Upper lobe of right lung (tissue), 1 donor: ENCODE results near the gene SUB1. TPM values are rescaled to one million over a fixed set of nuclear protein-coding genes. Genes with fewer than 3 reads are reported as not detected.

ENCODE experiments used
- ATAC-seq: fragments of 200-7000 bp; cut with Tn5 transposase; one replicate; pipeline ENCODE4 v1.9.1; 2020; ENCODE audit warnings: mild to moderate bottlenecking, moderate library complexity
- DNase-seq: peaks from one replicate; pipeline ENCODE4 v3.0.0-alpha.2; 2020
- H3K27ac ChIP-seq: fragments of 200-600 bp; one replicate; pipeline ENCODE4 v1.8.0; 2022
- H3K27me3 ChIP-seq: fragments of 200-600 bp; one replicate; pipeline ENCODE4 v1.8.0; 2022; ENCODE audit warnings: mild to moderate bottlenecking
- H3K36me3 ChIP-seq: fragments of 200-600 bp; one replicate; pipeline ENCODE4 v1.8.0; 2022
- H3K4me1 ChIP-seq: fragments of 200-600 bp; one replicate; pipeline ENCODE4 v1.8.0; 2022
- H3K4me3 ChIP-seq: fragments of 200-600 bp; one replicate; pipeline ENCODE4 v1.8.0; 2022; ENCODE audit warnings: mild to moderate bottlenecking
- H3K9me3 ChIP-seq: fragments of 200-600 bp; one replicate; pipeline ENCODE4 v1.8.0; 2022
- CTCF ChIP-seq: fragments of 200-600 bp; IDR thresholded peaks from one replicate; pipeline ENCODE4 v1.8.0; 2022; ENCODE audit warnings: antibody characterized with exemption
- intact Hi-C: fragments of 100-400 bp; cut with DNase I; formaldehyde crosslinking; loops from one replicate; pipeline ENCODE4 v1.11.0; 2022
- total RNA-seq: library from RNA; stranded (reverse); fragmentation: NEBNext Ultra II Directional; extraction: Animal tissue kit (Norgen Biotek cat#: 25700); gene quantifications from one replicate; pipeline ENCODE4 v1.2.1, GENCODE V29; 2021
- donor health status: DM: no; HTN: yes; CAD: no; lungs with severe emphysema.

Gene SUB1
- total RNA-seq, 1 donor from 2014 or later: 142 TPM

GRCh38 chr5:32581010-32581785 is 4.2 kb upstream of the SUB1 start:
- Histone ChIP-seq H3K27ac (no peak overlapping the region), H3K4me1 (peaks cover 14% of the 10 kb centered on the region), H3K4me3 (no peak overlapping the region), H3K9me3 (no peaks in the 10 kb centered on the region), H3K27me3 (no peaks in the 10 kb centered on the region), H3K36me3 (no peaks in the 10 kb centered on the region)
- intact Hi-C loops: no loop called here
- ATAC-seq (no peak), DNase-seq (no peak)
- TF ChIP-seq CTCF: no peak

- Histone ChIP-seq H3K9me3 (no peaks in the 10 kb centered on the region), H3K4me1 (peaks cover 30% of the 10 kb centered on the region), H3K36me3 (peaks cover 5% of the 10 kb centered on the region), H3K4me3 (peak overlapping the region; percentile 4), H3K27me3 (no peaks in the 10 kb centered on the region), H3K27ac (peak overlapping the region; percentile 61)
- intact Hi-C loops: no loop called here
- no peak for DNase-seq
- no peak for TF ChIP-seq CTCF
- no peak for ATAC-seq
These were observed 1.6 kb upstream of the SUB1 start for GRCh38 chr5:32583582-32584232.

GRCh38 chr5:32584646-32585045 is 711 bp upstream of the SUB1 start:
- Histone ChIP-seq H3K27me3 (no peaks in the 10 kb centered on the region), H3K9me3 (no peaks in the 10 kb centered on the region), H3K4me1 (peaks cover 30% of the 10 kb centered on the region), H3K27ac (no peak overlapping the region), H3K36me3 (peaks cover 14% of the 10 kb centered on the region), H3K4me3 (no peak overlapping the region)
- intact Hi-C loops: no loop called here
- TF ChIP-seq CTCF: no peak
- DNase-seq: no peak
- no peak for ATAC-seq

GRCh38 chr5:32585122-32585445 is 273 bp upstream of the SUB1 start:
- intact Hi-C loops: no loop called here
- H3K4me1 ChIP-seq: peaks cover 30% of the 10 kb centered on the region
- H3K4me3 ChIP-seq: peak overlapping the region; percentile 91
- no peaks in the 10 kb centered on the region for H3K27me3 ChIP-seq
- DNase-seq (no peak), ATAC-seq (no peak)
- H3K27ac ChIP-seq: peak overlapping the region; percentile 100
- H3K9me3 ChIP-seq: no peaks in the 10 kb centered on the region
- no peak for TF ChIP-seq CTCF
- H3K36me3 ChIP-seq: peaks cover 16% of the 10 kb centered on the region

- no peak for ATAC-seq
- Histone ChIP-seq H3K36me3 (peaks cover 23% of the 10 kb centered on the region), H3K27me3 (no peaks in the 10 kb centered on the region), H3K4me1 (peaks cover 30% of the 10 kb centered on the region), H3K4me3 (peak overlapping the region; percentile 91), H3K9me3 (no peaks in the 10 kb centered on the region), H3K27ac (peak overlapping the region; percentile 100)
- intact Hi-C loops: no loop called here
- TF ChIP-seq CTCF: no peak
- no peak for DNase-seq
These were observed 881 bp downstream of the SUB1 start for GRCh38 chr5:32586276-32586599.
